Endothelial cell of umbilical vein (primary cell): Measurements from ENCODE around the gene PGAM1. TPM values are rescaled to one million over a fixed set of nuclear protein-coding genes. Genes with fewer than 3 reads are reported as not detected.

Experiments used
- Bru-seq: library from RNA; stranded (reverse); fragments of 400-500 nt; gene quantifications from one replicate; lab custom pipeline; 2021; lab: Mats Ljungman, UMichigan
- BruChase-seq, 2 experiments: library from RNA; stranded (reverse); fragments of 400-500 nt; gene quantifications; one replicate each; lab custom pipeline; 2021; lab: Mats Ljungman, UMichigan
- BruUV-seq: library from RNA; stranded (reverse); fragments of 400-500 nt; replicated peaks from 2 replicates; lab custom pipeline; 2021; lab: Mats Ljungman, UMichigan
- CTCF ChIA-PET: fragments of 300-600, 350-600 bp; sonication (Branson Sonifier 250); formaldehyde crosslinking; loops from one replicate; lab custom pipeline; 2021; ENCODE audit warnings: antibody characterized with exemption, inconsistent platforms; lab: Charles Lee
- POLR2A ChIA-PET: fragments of 300-600, 350-600 bp; sonication (Branson Sonifier 250); formaldehyde crosslinking; loops from one replicate; lab custom pipeline; 2021; ENCODE audit warnings: antibody characterized with exemption, inconsistent platforms; lab: Charles Lee
- DNase-seq: peaks from one replicate; pipeline ENCODE4 v3.0.0-alpha.2; 2011; ENCODE audit warnings: low read depth, low spot score
- FAIRE-seq: peaks from 2 replicates; lab custom pipeline; 2011; peaks lifted over from hg19 to GRCh38; lab: Jason Lieb, UNC
- H2AFZ ChIP-seq: 2 replicates; pipeline ENCODE4 v1.6.0; 2012; ENCODE audit warnings: low read depth, low read length, control low read depth, inconsistent platforms
- H3K27ac ChIP-seq: 2 replicates; pipeline ENCODE4 v1.5.1; 2011; ENCODE audit warnings: low read depth, mild to moderate bottlenecking, control low read depth, low read length, moderate library complexity; ENCODE audit not compliant: insufficient read depth
- H3K27me3 ChIP-seq, 2 experiments: 2 replicates each; pipeline versions ENCODE4 v1.6.0 to v1.6.1; 2011; ENCODE audit warnings: low read length in 2 of 2, mixed read lengths in 1 of 2; ENCODE audit not compliant: control insufficient read depth in 2 of 2, insufficient read depth in 2 of 2
- H3K36me3 ChIP-seq, 2 experiments: 2 replicates in 1 of 2; 3 replicates in 1 of 2; pipeline ENCODE4 v1.5.1; 2011; ENCODE audit warnings: low read length in 2 of 2, mild to moderate bottlenecking in 1 of 2, moderate library complexity in 1 of 2; ENCODE audit not compliant: control insufficient read depth in 2 of 2, insufficient read depth in 2 of 2; ENCODE audit errors: extremely low read depth in 1 of 2
- H3K4me1 ChIP-seq: 3 replicates; pipeline ENCODE4 v1.5.1; 2011; ENCODE audit warnings: mild to moderate bottlenecking, low read length; ENCODE audit not compliant: control insufficient read depth, insufficient read depth; ENCODE audit errors: extremely low read depth
- H3K4me2 ChIP-seq: 2 replicates; pipeline ENCODE4 v1.6.1; 2011; ENCODE audit warnings: low read length, control low read depth, mixed read lengths; ENCODE audit not compliant: insufficient read depth
- H3K4me3 ChIP-seq, 3 experiments: fragments of 200-600 bp in 1 of 3; sonication (generic), shearing (Covaris generic) in 1 of 3; replicated peaks in 1 of 3; 2 replicates each; pipeline ENCODE4 v1.5.1; 2011 to 2016; ENCODE audit warnings: control low read depth in 3 of 3, low read length in 3 of 3, mild to moderate bottlenecking in 2 of 3, inconsistent platforms in 1 of 3, low read depth in 1 of 3, moderate library complexity in 1 of 3; ENCODE audit not compliant: insufficient read depth in 1 of 3
- H3K79me2 ChIP-seq: 2 replicates; pipeline ENCODE4 v1.6.0; 2012; ENCODE audit warnings: low read length, inconsistent platforms; ENCODE audit not compliant: control insufficient read depth, insufficient read depth
- H3K9ac ChIP-seq: replicated peaks from 2 replicates; pipeline ENCODE3; 2011; ENCODE audit warnings: low read length, control low read depth; ENCODE audit not compliant: insufficient read depth; ENCODE audit errors: extremely low read depth
- H3K9me1 ChIP-seq: replicated peaks from 3 replicates; pipeline ENCODE4 v1.6.0; 2011; ENCODE audit warnings: mild to moderate bottlenecking, low read length; ENCODE audit not compliant: control insufficient read depth, insufficient read depth; ENCODE audit errors: extremely low read depth
- H3K9me3 ChIP-seq: replicated peaks from 2 replicates; pipeline ENCODE4 v1.5.1; 2012; ENCODE audit warnings: low read length, inconsistent platforms; ENCODE audit not compliant: control insufficient read depth, insufficient read depth
- H4K20me1 ChIP-seq: replicated peaks from 2 replicates; pipeline ENCODE3; 2011; ENCODE audit warnings: mild to moderate bottlenecking, low read length; ENCODE audit not compliant: control insufficient read depth, insufficient read depth; ENCODE audit errors: extremely low read depth
- EZH2 ChIP-seq: IDR thresholded peaks from 2 replicates; pipeline ENCODE4 v1.6.1; 2012; ENCODE audit warnings: borderline replicate concordance, low read depth, mild to moderate bottlenecking, moderate library complexity, low read length, inconsistent platforms; ENCODE audit not compliant: severe bottlenecking
- FOS ChIP-seq: IDR thresholded peaks from 2 replicates; pipeline ENCODE4 v1.6.1; 2011; ENCODE audit warnings: mild to moderate bottlenecking, low read length, moderate library complexity, borderline replicate concordance; ENCODE audit not compliant: insufficient read depth
- GATA2 ChIP-seq: IDR thresholded peaks from 2 replicates; pipeline ENCODE4 v1.7.0; 2011; ENCODE audit warnings: low read depth, mild to moderate bottlenecking, moderate library complexity, mixed read lengths, low read length; ENCODE audit not compliant: insufficient read length, insufficient read depth
- JUN ChIP-seq: IDR thresholded peaks from 2 replicates; pipeline ENCODE4 v1.6.1; 2011; ENCODE audit warnings: borderline replicate concordance, low read depth; ENCODE audit not compliant: insufficient read length, insufficient read depth
- MYC ChIP-seq: IDR thresholded peaks from one replicate; pipeline ENCODE4 v1.6.1; 2011; ENCODE audit warnings: mild to moderate bottlenecking, low read depth, low read length
- POLR2A ChIP-seq: IDR thresholded peaks from 2 replicates; pipeline ENCODE4 v1.6.1; 2012; ENCODE audit warnings: low read depth, mild to moderate bottlenecking, control low read depth, low read length
- POLR2AphosphoS5 ChIP-seq: IDR thresholded peaks from 2 replicates; pipeline ENCODE4 v1.6.1; 2012; ENCODE audit warnings: low read depth, mild to moderate bottlenecking, control low read depth, low read length, moderate library complexity; ENCODE audit not compliant: insufficient read depth
- dilution Hi-C: fragments of 300-500 bp; cut with MboI; formaldehyde crosslinking; loops from one replicate; pipeline ENCODE4 v1.15.0; 2019; ENCODE audit warnings: low sequenced_read_pairs; ENCODE audit not compliant: extremely low pct_ligation_motif_present
- intact Hi-C: fragments of 100-400 bp; cut with micrococcal nuclease; formaldehyde crosslinking; loops from one replicate; pipeline ENCODE4 v1.10.0; 2022
- long read RNA-seq: library from polyadenylated mRNA; stranded (forward); transcript quantifications from one replicate; pipeline ENCODE4 v2.0.0, GENCODE V29; 2021
- polyA minus RNA-seq, 3 experiments: library from RNA; depleted of rRNA, polyadenylated mRNA; stranded (reverse); fragments of >200 nt; gene quantifications; 1 replicate in 1 of 3; 2 replicates in 2 of 3; pipeline ENCODE4 v1.2.3, GENCODE V29; 2011
- polyA plus RNA-seq, 4 experiments: library from polyadenylated mRNA; depleted of rRNA in 3 of 4; stranded (reverse) in 3 of 4; unstranded in 1 of 4; fragments of >200 nt; gene quantifications; 2 replicates each; pipeline versions ENCODE4 v1.2.1 to v1.2.3, GENCODE V29; 2011 to 2012; ENCODE audit warnings: missing spikeins in 1 of 4
- total RNA-seq: library from RNA; stranded (reverse); gene quantifications from 2 replicates; pipeline ENCODE4 v1.2.3, GENCODE V29; 2021
- TF ChIP-seq, protein P1 (sequence below), 2 donors: IDR thresholded peaks; 1 replicate in 1 of 2; 2 replicates in 1 of 2; pipeline ENCODE4 v1.5.1; 2011; ENCODE audit warnings: low read length in 2 of 2, mild to moderate bottlenecking in 2 of 2, moderate library complexity in 2 of 2, control low read depth in 1 of 2, inconsistent platforms in 1 of 2, low read depth in 1 of 2; ENCODE audit not compliant: insufficient read depth in 1 of 2; ENCODE audit errors: extremely low read depth in 1 of 2
- TF ChIP-seq, protein P2 (sequence below): IDR thresholded peaks from 2 replicates; pipeline ENCODE4 v1.6.1; 2011; ENCODE audit not compliant: insufficient read depth, insufficient read length

Gene PGAM1
- total RNA-seq (357 and 375 TPM in 2 replicates), polyA plus RNA-seq (372 and 375 TPM in 2 replicates), polyA minus RNA-seq (299 and 337 TPM in 2 replicates), Bru-seq, nascent RNA (percentile 93 among the genes with signal in this experiment), BruChase-seq, experiment 1, labeled RNA remaining after a 6-hour chase (percentile 98 among the genes with signal in this experiment), BruChase-seq, experiment 2, labeled RNA remaining after a 2-hour chase (percentile 91 among the genes with signal in this experiment)
- polyA plus RNA-seq (2011; cell fraction: cytosol; rRNA removed) = 404 and 435 TPM in 2 replicates
- 176 and 177 TPM in 2 replicates for polyA plus RNA-seq (2011; cell fraction: nucleus; rRNA removed)
- polyA plus RNA-seq (2012) = 424 and 476 TPM in 2 replicates
- polyA minus RNA-seq (2011; cell fraction: cytosol; rRNA and poly(A)+ RNA removed) = 244 TPM
- polyA minus RNA-seq (2011; cell fraction: nucleus; rRNA and poly(A)+ RNA removed) = 55.8 and 60.8 TPM in 2 replicates
- long read RNA-seq, transcript PGAM1-201 (4 exons, 1,830 nt) = major isoform, 1,010 of 1,128 reads
- long read RNA-seq, partial matches to known transcripts = 108 of 1,128 reads
- long read RNA-seq, other reads (novel, unspliced or antisense) = 6 of 1,128 reads

- H3K4me3 ChIP-seq = peak within 1 kb of the TSS; percentile 76 to 95 (median 86)
- H3K9me1 ChIP-seq = no peaks in the 10 kb centered on the region
- H3K36me3 ChIP-seq = peaks cover 5 to 12% of the 10 kb centered on the region in 2 experiments
- no peaks in the 10 kb centered on the region for H3K27me3 ChIP-seq
- peak within 1 kb of the TSS; percentile 94 for H3K4me2 ChIP-seq
- H3K79me2 ChIP-seq = peaks cover 53% of the 10 kb centered on the region
- DNase-seq (peak; percentile 99), FAIRE-seq (peak; percentile 87)
- peak within 1 kb of the TSS; percentile 79 for H3K27ac ChIP-seq
- BruUV-seq = TSS peak; percentile 28
- POLR2A ChIA-PET = no interaction called here
- peak within 1 kb of the TSS; percentile 82 for H2AFZ ChIP-seq
- no peaks in the 10 kb centered on the region for H4K20me1 ChIP-seq
- CTCF ChIA-PET = interaction anchor here (1.4 to 2.3 kb wide), 2 partner anchors 19 to 21 kb away, joined by 3 to 7 read pairs; no protein-coding TSS in a partner anchor
- no peaks in the 10 kb centered on the region for H3K9me3 ChIP-seq
- intact Hi-C loops (loop anchor here (1.0 to 5.0 kb wide), 2 partner anchors 19 to 71 kb away; partner anchors contain the start of genes MMS19 and UBTD1), dilution Hi-C loops (no loop called here)
- peak within 1 kb of the TSS; percentile 85 for H3K9ac ChIP-seq
- H3K4me1 ChIP-seq = peaks cover 27% of the 10 kb centered on the region
- TF ChIP-seq POLR2A (no peak), FOS (no peak), POLR2AphosphoS5 (peak; percentile 81), EZH2 (no peak), MYC (no peak), GATA2 (no peak), JUN (no peak)
- TF ChIP-seq, protein P1, sequence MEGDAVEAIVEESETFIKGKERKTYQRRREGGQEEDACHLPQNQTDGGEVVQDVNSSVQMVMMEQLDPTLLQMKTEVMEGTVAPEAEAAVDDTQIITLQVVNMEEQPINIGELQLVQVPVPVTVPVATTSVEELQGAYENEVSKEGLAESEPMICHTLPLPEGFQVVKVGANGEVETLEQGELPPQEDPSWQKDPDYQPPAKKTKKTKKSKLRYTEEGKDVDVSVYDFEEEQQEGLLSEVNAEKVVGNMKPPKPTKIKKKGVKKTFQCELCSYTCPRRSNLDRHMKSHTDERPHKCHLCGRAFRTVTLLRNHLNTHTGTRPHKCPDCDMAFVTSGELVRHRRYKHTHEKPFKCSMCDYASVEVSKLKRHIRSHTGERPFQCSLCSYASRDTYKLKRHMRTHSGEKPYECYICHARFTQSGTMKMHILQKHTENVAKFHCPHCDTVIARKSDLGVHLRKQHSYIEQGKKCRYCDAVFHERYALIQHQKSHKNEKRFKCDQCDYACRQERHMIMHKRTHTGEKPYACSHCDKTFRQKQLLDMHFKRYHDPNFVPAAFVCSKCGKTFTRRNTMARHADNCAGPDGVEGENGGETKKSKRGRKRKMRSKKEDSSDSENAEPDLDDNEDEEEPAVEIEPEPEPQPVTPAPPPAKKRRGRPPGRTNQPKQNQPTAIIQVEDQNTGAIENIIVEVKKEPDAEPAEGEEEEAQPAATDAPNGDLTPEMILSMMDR (IDR thresholded peaks at IDR 0.05; ENCODE audit: extremely low read depth in 1 of 2, insufficient read depth in 1 of 2, low read depth in 1 of 2, low read length in 2 of 2) = peak; percentile 66 to 91
- TF ChIP-seq, protein P2, sequence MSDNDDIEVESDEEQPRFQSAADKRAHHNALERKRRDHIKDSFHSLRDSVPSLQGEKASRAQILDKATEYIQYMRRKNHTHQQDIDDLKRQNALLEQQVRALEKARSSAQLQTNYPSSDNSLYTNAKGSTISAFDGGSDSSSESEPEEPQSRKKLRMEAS = no peak
These were observed at the start of gene PGAM1 for GRCh38 chr10:97425964-97426775. Gene PGAM1 (plus strand): TSS chr10:97426191. CDS start chr10:97426308, 117 bp downstream.
